ENCODE data around the gene RHBDL3. TPM values are rescaled to one million over a fixed set of nuclear protein-coding genes. Genes with fewer than 3 reads are reported as not detected.

The RHBDL3 gene
- polyA plus RNA-seq, 1 donor from 2014 or later: 0.25 TPM

GRCh38 chr17:32258383-32259140 lies 7.1 kb upstream of the RHBDL3 start:
- no peaks in the 10 kb centered on the region for H3K27me3 ChIP-seq (ENCODE audit: insufficient read depth, low read depth, low read length)
- H3K4me2 ChIP-seq (ENCODE audit: low read length): no peak overlapping the region
- no peak overlapping the region for H3K4me3 ChIP-seq (ENCODE audit: low read length)
- TF ChIP-seq TAF1 (IDR thresholded peaks at IDR 0.05; ENCODE audit: low read depth) (no peak), MXI1 (conservative IDR thresholded peaks at IDR 0.05; ENCODE audit: poor library complexity, severe bottlenecking) (no peak), EP300 (conservative IDR thresholded peaks at IDR 0.05; ENCODE audit: poor library complexity, severe bottlenecking) (no peak), EZH2 (IDR thresholded peaks at IDR 0.05; ENCODE audit: borderline replicate concordance, insufficient read depth, low read length, poor library complexity, severe bottlenecking) (no peak), POLR2AphosphoS5 (IDR thresholded peaks at IDR 0.05) (no peak), REST (IDR thresholded peaks at IDR 0.05; ENCODE audit: borderline replicate concordance) (no peak), SMC3 (conservative IDR thresholded peaks at IDR 0.05; ENCODE audit: poor library complexity) (no peak), CTCF (IDR thresholded peaks at IDR 0.05; ENCODE audit: poor library complexity, severe bottlenecking) (no peak), RAD21 (conservative IDR thresholded peaks at IDR 0.05) (no peak)
- no peaks in the 10 kb centered on the region for H3F3A ChIP-seq (ENCODE audit: insufficient read depth, low read length, poor library complexity, severe bottlenecking)
- H3K9me3 ChIP-seq (ENCODE audit: low read length): no peaks in the 10 kb centered on the region
- H3K79me2 ChIP-seq (replicated peaks; ENCODE audit: insufficient read depth, low read length): no peaks in the 10 kb centered on the region
- H4K20me1 ChIP-seq (ENCODE audit: insufficient read depth): no peaks in the 10 kb centered on the region
- no peak overlapping the region for H2AFZ ChIP-seq (ENCODE audit: low read depth, low read length)
- no peaks in the 10 kb centered on the region for H3K9me2 ChIP-seq (ENCODE audit: insufficient read depth, low read length)
- H3K36me3 ChIP-seq (ENCODE audit: insufficient read depth, low read length): no peaks in the 10 kb centered on the region
- H3K27ac ChIP-seq (ENCODE audit: low read length): no peak overlapping the region
- H3K9ac ChIP-seq (ENCODE audit: low read length): no peak overlapping the region

DNA sequence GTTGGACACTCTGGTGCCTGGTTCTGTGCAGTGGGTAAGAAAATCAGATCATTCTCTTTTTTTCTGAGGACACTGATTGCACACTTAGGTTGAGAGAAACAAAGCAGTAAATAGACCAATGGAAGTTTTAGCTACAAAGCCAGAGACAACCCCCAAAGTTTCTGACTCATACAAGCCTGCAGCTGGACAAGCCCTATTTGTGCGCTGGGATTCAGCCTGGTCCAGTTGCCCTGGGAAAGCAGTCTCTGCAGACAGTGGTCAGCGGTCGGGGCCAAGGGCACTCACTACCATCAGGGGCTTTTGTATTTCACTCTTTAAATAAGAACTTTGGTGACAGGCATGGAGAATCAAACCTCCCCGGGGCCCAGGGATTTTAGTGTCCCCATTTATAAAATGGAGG lies 6.0 kb upstream of the RHBDL3 start:
- no peaks in the 10 kb centered on the region for H3K36me3 ChIP-seq (ENCODE audit: insufficient read depth, low read length)
- H3K9me3 ChIP-seq (ENCODE audit: low read length): no peaks in the 10 kb centered on the region
- H3F3A ChIP-seq (ENCODE audit: insufficient read depth, low read length, poor library complexity, severe bottlenecking): no peaks in the 10 kb centered on the region
- no peak overlapping the region for H3K27ac ChIP-seq (ENCODE audit: low read length)
- no peak overlapping the region for H2AFZ ChIP-seq (ENCODE audit: low read depth, low read length)
- no peaks in the 10 kb centered on the region for H3K9me2 ChIP-seq (ENCODE audit: insufficient read depth, low read length)
- no peak overlapping the region for H3K9ac ChIP-seq (ENCODE audit: low read length)
- H4K20me1 ChIP-seq (ENCODE audit: insufficient read depth): no peaks in the 10 kb centered on the region
- H3K4me2 ChIP-seq (ENCODE audit: low read length): no peak overlapping the region
- no peak overlapping the region for H3K4me3 ChIP-seq (ENCODE audit: low read length)
- TF ChIP-seq REST (IDR thresholded peaks at IDR 0.05; ENCODE audit: borderline replicate concordance) (no peak), MXI1 (conservative IDR thresholded peaks at IDR 0.05; ENCODE audit: poor library complexity, severe bottlenecking) (no peak), EZH2 (IDR thresholded peaks at IDR 0.05; ENCODE audit: borderline replicate concordance, insufficient read depth, low read length, poor library complexity, severe bottlenecking) (no peak)
- H3K27me3 ChIP-seq (ENCODE audit: insufficient read depth, low read depth, low read length): peaks cover 4% of the 10 kb centered on the region
- no peaks in the 10 kb centered on the region for H3K79me2 ChIP-seq (replicated peaks; ENCODE audit: insufficient read depth, low read length)
